MG63 (cell line): ENCODE results near the gene MSL1. TPM values are rescaled to one million over a fixed set of nuclear protein-coding genes. Genes with fewer than 3 reads are reported as not detected.
A peak's percentile ranks its signal among the peaks of the same experiment; 100 is the strongest.

Experiments used
- DNase-seq: peaks from one replicate; pipeline ENCODE4 v3.0.0-alpha.2; 2020
- H3K27me3 ChIP-seq: fragments of 250-450 bp; sonication (Bioruptor Pico); 2 replicates; pipeline ENCODE4 v1.5.1; 2020; ENCODE audit warnings: mild to moderate bottlenecking, moderate library complexity
- H3K36me3 ChIP-seq: fragments of 250-450 bp; sonication (Bioruptor Pico); 2 replicates; pipeline ENCODE4 v1.5.1; 2020; ENCODE audit warnings: mild to moderate bottlenecking, moderate library complexity
- H3K4me3 ChIP-seq: fragments of 250-450 bp; sonication (Bioruptor Pico); 2 replicates; pipeline ENCODE4 v1.5.1; 2020; ENCODE audit warnings: mild to moderate bottlenecking, moderate library complexity
- H3K9me3 ChIP-seq: fragments of 250-450 bp; sonication (Bioruptor Pico); 2 replicates; pipeline ENCODE4 v1.5.1; 2020; ENCODE audit warnings: mild to moderate bottlenecking, moderate library complexity
- total RNA-seq: library from RNA; depleted of rRNA; stranded (reverse); fragments of >200 nt; shearing (Covaris generic); gene quantifications from 2 replicates; pipeline ENCODE4 v1.2.3, GENCODE V29; 2014; ENCODE audit warnings: low replicate concordance

MSL1 gene
- total RNA-seq, 1 experiment from 2014 or later = 53.4 TPM

GRCh38 chr17:40111221-40112128 is 10.3 kb upstream of the MSL1 start:
- H3K9me3 ChIP-seq = no peaks in the 10 kb centered on the region
- peak; percentile 94 for DNase-seq
- peak overlapping the region; percentile 7 for H3K4me3 ChIP-seq
- no peaks in the 10 kb centered on the region for H3K36me3 ChIP-seq
- no peaks in the 10 kb centered on the region for H3K27me3 ChIP-seq

DNA sequence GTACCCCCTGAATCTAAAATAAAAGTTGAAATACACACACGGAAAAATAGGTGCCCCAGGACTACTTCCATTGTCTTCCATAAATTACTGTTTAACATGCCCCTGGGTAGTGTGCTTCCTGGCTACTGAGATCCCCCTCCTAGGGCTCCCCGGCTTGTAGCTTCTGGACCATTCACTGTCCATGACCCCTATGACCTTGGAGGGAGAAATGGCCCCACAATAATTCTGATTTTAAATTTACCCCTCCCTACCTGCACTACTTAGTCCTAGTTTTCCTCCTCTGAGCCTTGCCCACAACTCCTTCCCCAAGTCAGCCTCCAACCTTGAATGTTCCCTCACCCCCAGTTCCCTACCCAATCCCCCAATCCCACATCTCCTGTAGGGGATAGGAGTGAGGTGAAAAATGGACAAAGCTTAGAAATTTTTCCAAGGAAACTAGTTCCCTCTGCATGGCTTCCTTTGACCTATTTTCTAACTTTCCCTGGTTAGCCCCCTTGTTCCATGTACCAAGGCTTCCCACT is 9.5 kb upstream of the MSL1 start:
- H3K36me3 ChIP-seq = no peaks in the 10 kb centered on the region
- H3K4me3 ChIP-seq = no peak overlapping the region
- H3K27me3 ChIP-seq = no peaks in the 10 kb centered on the region
- no peak for DNase-seq
- H3K9me3 ChIP-seq = no peaks in the 10 kb centered on the region

DNA sequence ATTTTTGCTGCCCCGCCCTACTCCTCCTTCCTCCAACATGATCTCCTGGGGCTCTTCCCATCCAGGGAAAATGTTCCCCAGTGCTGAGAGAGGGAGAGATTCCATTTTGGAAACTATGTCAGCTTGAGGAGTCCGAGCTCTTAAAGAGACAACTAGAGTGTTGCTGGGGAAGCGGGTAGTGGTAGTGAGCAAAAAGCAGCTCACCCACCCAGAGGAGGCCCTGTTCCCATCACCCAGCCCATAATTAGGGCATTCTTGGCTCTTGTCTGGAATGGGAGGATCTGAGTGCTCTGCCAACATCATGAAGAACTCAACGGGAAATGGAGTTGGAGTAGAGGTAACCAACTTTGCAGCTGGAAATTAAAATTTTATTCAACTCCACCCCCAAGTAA is 9.1 kb upstream of the MSL1 start:
- H3K27me3 ChIP-seq = no peaks in the 10 kb centered on the region
- DNase-seq = peak; percentile 44
- no peak overlapping the region for H3K4me3 ChIP-seq
- H3K36me3 ChIP-seq = no peaks in the 10 kb centered on the region
- no peaks in the 10 kb centered on the region for H3K9me3 ChIP-seq

- no peaks in the 10 kb centered on the region for H3K9me3 ChIP-seq
- H3K4me3 ChIP-seq = peak overlapping the region; percentile 22
- H3K27me3 ChIP-seq = no peaks in the 10 kb centered on the region
- DNase-seq = peak; percentile 96
- no peaks in the 10 kb centered on the region for H3K36me3 ChIP-seq
Observed at GRCh38 chr17:40113110-40113906, 8.5 kb upstream of the MSL1 start.

DNA sequence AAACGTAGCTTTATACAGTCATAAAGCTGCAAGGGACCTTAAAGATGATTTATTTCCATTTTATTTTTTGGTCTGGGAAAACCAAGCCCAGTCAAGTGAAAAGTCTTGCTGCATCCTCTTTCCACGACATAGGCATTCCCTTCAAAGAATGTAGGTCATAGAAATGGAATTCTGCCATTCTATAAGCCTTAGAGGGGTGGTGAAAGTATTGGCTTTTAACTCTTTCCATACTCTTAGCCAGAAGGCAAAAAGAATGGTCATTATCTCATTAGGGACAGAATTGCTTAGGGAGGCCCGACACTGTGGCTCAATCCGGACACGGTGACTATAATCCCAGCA is 7.9 kb upstream of the MSL1 start:
- DNase-seq = no peak
- H3K9me3 ChIP-seq = no peaks in the 10 kb centered on the region
- no peaks in the 10 kb centered on the region for H3K27me3 ChIP-seq
- H3K4me3 ChIP-seq = peak overlapping the region; percentile 22
- H3K36me3 ChIP-seq = no peaks in the 10 kb centered on the region

DNA sequence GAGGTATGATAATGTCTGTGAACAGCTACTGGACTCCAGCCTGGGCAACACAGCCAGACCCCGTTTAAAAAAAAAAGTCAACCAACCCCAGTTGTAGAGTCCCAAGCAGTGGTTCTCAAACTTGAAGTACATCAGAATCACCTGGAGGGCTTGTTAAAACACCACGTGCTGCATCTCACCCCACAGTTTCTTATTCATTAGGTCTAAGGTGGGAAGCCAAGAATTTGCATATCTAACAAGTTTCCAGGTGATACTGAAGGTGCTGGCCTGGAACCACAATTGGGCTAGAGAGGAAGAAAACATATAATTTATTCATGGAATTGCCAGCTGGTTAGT is 6.7 kb upstream of the MSL1 start:
- Histone ChIP-seq H3K27me3 (no peaks in the 10 kb centered on the region), H3K4me3 (no peak overlapping the region), H3K9me3 (no peaks in the 10 kb centered on the region), H3K36me3 (peaks cover 5% of the 10 kb centered on the region)
- DNase-seq = no peak

- H3K27me3 ChIP-seq = no peaks in the 10 kb centered on the region
- peak; percentile 69 for DNase-seq
- H3K36me3 ChIP-seq = peaks cover 57% of the 10 kb centered on the region
- H3K4me3 ChIP-seq = peak overlapping the region; percentile 90
- no peaks in the 10 kb centered on the region for H3K9me3 ChIP-seq
Observed at GRCh38 chr17:40122136-40122998, 596 bp downstream of the MSL1 start.

GRCh38 chr17:40122999-40123810 is 1.4 kb downstream of the MSL1 start:
- peak overlapping the region; percentile 90 for H3K4me3 ChIP-seq
- H3K27me3 ChIP-seq = no peaks in the 10 kb centered on the region
- H3K36me3 ChIP-seq = peaks cover 65% of the 10 kb centered on the region
- no peaks in the 10 kb centered on the region for H3K9me3 ChIP-seq
- DNase-seq = peak; percentile 50

DNA sequence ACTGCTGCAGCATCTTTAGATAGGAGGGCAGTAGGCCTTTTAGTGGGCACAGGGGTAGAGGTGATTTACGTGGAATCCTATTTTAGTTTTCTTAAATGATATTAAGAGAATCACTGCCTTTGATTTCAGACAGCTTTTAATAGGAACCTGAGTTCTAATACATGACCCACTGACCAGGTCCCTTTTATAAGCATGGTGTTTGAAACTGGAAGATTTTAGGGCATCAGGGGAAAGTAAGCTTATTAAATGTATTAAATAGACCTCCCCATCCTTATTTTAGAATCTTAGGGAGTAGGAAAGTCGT is 2.0 kb downstream of the MSL1 start:
- Histone ChIP-seq H3K4me3 (peak overlapping the region; percentile 90), H3K9me3 (no peaks in the 10 kb centered on the region), H3K27me3 (no peaks in the 10 kb centered on the region), H3K36me3 (peaks cover 71% of the 10 kb centered on the region)
- DNase-seq = no peak

- H3K4me3 ChIP-seq = peak overlapping the region; percentile 90
- H3K9me3 ChIP-seq = no peaks in the 10 kb centered on the region
- H3K27me3 ChIP-seq = no peaks in the 10 kb centered on the region
- peak; percentile 38 for DNase-seq
- H3K36me3 ChIP-seq = peaks cover 79% of the 10 kb centered on the region
Observed at GRCh38 chr17:40124279-40125141, 2.7 kb downstream of the MSL1 start.

GRCh38 chr17:40129498-40129897 is 7.7 kb downstream of the MSL1 start:
- no peak for DNase-seq
- no peak overlapping the region for H3K4me3 ChIP-seq
- no peaks in the 10 kb centered on the region for H3K27me3 ChIP-seq
- no peaks in the 10 kb centered on the region for H3K9me3 ChIP-seq
- peaks cover 99% of the 10 kb centered on the region for H3K36me3 ChIP-seq

GRCh38 chr17:40130352-40131042 is 8.7 kb downstream of the MSL1 start:
- Histone ChIP-seq H3K36me3 (peaks cover 98% of the 10 kb centered on the region), H3K27me3 (no peaks in the 10 kb centered on the region)

GRCh38 chr17:40134184-40134583 is 12.4 kb downstream of the MSL1 start:
- H3K36me3 ChIP-seq = peaks cover 93% of the 10 kb centered on the region
- no peaks in the 10 kb centered on the region for H3K27me3 ChIP-seq
- H3K4me3 ChIP-seq = no peak overlapping the region
- H3K9me3 ChIP-seq = no peaks in the 10 kb centered on the region
- DNase-seq = no peak

More at GRCh38 chr17:40130352-40131042, 8.7 kb downstream of the MSL1 start:
- no peak overlapping the region for H3K4me3 ChIP-seq
- no peak for DNase-seq
- H3K9me3 ChIP-seq = no peaks in the 10 kb centered on the region

- DNase-seq = no peak
- peaks cover 84% of the 10 kb centered on the region for H3K36me3 ChIP-seq
- no peak overlapping the region for H3K4me3 ChIP-seq
- no peaks in the 10 kb centered on the region for H3K9me3 ChIP-seq
- H3K27me3 ChIP-seq = no peaks in the 10 kb centered on the region
Observed at GRCh38 chr17:40135817-40136216, 14.0 kb downstream of the MSL1 start.

DNA sequence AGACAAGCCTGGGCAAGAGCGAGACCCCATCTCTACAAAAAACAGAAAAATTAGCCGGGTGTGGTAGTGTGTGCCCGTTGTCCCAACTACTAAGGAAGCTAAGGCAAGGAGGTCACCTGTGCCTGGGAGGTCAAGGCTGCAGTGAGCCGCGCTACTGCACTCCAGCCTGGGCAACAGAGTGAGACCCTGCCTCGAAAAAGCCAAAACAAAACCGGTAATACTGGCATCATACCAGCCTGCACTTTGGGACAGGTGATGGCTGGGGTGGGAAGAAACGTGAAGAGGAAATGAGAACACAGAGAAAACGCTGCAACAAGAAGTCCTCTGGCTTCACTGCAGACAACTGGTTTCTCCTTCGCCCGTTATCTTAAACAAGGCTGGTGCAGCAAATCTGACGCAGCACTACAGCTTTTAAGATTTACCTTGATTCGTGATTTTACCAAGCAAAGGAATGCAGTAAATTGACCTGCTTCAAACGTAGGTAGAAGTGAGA is 17.8 kb downstream of the MSL1 start:
- peaks cover 76% of the 10 kb centered on the region for H3K36me3 ChIP-seq
- no peak for DNase-seq
- H3K9me3 ChIP-seq = no peaks in the 10 kb centered on the region
- no peaks in the 10 kb centered on the region for H3K27me3 ChIP-seq
- H3K4me3 ChIP-seq = peak overlapping the region; percentile 100
